Measurements from ENCODE around the gene ARHGEF4.

DNA sequence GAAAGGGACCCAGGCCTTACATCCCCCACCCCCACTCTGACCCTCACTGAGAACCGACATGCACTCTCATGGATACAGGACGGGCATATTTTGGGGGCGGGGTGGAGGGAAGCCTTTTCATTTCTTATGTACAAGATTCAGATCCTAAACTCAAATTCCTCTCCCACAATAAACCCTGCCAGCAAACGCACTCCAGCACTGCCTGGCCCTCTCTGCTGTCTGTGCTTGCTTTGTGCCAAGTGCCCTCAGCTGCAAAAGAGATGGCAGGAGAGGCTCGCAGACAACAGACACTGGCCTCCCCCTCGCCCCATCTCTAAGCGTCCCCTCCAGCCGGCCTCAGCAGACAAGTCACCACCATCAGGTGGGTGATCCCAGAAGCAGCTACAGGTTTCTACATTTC, 214.2 kb downstream of the ARHGEF4 start:
- TF ChIP-seq POLR2A (IDR thresholded peaks at IDR 0.05): no peak
- TF ChIP-seq, protein P1, sequence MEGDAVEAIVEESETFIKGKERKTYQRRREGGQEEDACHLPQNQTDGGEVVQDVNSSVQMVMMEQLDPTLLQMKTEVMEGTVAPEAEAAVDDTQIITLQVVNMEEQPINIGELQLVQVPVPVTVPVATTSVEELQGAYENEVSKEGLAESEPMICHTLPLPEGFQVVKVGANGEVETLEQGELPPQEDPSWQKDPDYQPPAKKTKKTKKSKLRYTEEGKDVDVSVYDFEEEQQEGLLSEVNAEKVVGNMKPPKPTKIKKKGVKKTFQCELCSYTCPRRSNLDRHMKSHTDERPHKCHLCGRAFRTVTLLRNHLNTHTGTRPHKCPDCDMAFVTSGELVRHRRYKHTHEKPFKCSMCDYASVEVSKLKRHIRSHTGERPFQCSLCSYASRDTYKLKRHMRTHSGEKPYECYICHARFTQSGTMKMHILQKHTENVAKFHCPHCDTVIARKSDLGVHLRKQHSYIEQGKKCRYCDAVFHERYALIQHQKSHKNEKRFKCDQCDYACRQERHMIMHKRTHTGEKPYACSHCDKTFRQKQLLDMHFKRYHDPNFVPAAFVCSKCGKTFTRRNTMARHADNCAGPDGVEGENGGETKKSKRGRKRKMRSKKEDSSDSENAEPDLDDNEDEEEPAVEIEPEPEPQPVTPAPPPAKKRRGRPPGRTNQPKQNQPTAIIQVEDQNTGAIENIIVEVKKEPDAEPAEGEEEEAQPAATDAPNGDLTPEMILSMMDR (IDR thresholded peaks at IDR 0.05): no peak

Data from heart left ventricle (tissue), 13 donors.